Middle frontal gyrus (tissue), 1 donor: ENCODE measurements around the gene NVL.
"Not testable (repeated sequence)": the region's sequence is repeated elsewhere in the genome, so short reads cannot be mapped to it uniquely, and the experiment has no call there.

Source experiments
- DNase-seq: peaks from one replicate; pipeline ENCODE4 v3.0.0-alpha.2; 2015; ENCODE audit warnings: low spot score; ENCODE audit errors: extremely low spot score

The NVL gene

DNA sequence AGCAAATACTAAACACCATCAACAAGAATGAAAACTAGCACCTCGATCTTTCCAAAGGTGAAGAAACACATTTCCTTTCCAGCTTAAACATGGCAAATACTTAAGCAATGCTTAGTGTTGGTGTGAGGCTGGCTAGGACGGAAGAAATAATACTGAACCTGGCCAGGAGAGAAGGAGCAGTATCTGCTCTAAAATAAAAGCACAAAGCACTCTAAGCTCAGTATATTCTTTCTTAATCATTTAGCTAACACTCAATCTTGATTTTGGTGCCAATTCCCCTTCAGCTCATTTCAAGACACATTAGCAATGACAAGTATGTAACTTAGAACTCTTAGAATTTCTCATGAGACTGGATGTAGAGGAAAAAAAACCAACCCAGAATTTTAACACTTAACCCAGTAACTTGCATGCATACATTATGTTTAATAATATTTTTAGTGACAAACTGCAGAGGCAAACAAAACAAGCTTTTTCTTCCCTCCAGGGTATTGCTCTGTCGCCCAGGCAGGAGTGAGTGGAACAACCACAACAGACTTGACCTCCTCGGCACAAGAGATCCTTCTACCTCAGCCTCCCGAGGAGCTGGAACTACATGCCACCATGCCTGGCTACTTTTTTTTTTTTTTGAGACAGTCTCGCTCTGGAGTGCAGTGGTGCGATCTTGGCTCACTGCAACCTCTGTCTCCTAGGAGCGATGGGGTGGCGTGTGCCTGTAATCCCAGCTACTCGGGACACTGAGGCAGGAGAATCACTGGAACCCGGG is 92.7 kb downstream of the NVL start:
- DNase-seq, result no peak

DNA sequence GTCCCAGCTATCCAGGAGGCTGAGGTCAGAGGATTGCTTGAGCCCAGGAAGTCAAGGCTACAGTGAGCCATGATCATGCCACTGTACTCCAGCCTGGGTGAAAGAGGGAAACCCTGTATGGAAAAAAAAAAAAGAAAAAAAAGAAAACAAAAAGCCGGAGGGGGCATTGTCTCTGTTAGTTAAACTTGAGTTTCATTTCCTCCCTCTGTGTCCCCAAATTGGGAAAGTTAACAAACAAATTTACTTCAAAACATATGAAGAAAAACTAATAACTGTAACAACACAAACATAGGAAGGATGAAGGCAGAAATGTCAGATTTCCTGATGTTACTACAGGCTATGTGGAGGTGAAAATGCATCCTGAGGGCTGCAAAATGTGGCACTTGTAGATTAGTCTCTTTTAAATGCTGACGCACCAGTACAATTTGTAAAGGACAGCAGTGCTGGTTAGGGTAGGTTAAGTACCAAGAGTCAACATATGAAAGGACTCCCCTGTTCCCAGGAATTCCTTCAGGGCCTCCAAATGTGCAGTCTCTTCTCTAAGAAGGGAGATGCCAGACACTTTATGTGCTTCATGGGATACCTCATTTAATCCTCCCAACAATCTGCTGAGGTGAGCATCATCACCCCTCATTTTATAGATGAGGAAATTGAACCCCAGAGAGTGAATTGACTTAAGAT is 94.0 kb downstream of the NVL start:
- no peak for DNase-seq

DNA sequence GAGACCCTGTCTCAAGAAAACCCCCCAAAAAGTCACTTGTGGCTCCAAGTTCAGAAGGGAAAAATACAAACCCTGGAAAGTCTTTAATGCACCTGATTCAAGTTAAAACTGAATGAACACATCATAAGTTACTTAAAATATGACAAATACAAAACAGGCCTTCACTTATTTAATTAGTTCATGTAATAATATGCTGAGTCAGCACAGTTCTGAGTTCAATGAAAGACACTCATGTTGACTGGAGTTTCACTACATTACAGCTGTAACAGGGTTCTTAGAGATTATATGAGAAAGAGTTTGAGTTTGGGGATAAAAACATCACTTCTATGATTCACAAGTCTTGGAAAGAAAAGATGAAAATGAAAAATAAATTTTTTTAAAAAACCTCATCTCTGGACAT is 96.0 kb downstream of the NVL start:
- DNase-seq, result no peak

DNA sequence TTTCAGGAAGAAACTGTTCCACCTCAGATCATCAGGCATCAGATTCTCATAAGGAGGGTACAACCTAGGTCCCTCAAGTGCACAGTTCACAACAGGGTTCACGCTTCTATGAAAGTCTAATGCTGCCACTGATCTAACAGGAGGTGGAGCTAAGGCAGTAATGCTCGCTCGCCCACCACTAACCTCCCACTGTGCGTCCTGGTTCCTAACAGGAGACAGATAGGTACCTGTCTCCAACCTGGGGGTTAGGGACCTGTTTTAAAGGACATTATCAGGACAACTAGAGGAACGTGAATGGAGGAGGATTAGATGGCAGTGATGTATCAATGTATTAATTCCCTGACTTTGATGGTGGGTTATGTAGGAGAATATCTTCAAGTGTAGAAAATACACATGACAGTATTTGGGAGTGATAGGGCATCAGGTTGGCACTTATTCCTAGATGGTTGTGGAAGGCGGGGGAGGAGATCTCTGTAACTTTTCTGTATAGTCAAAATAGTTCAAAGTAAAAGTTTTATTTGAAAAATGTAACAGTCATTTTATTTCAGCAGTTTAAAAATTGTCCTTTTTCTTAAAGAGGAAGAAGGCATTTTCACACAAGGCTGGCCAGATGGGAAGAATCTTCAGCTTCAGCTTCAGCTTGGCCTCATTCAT is 103.0 kb downstream of the NVL start:
- no peak for DNase-seq

DNA sequence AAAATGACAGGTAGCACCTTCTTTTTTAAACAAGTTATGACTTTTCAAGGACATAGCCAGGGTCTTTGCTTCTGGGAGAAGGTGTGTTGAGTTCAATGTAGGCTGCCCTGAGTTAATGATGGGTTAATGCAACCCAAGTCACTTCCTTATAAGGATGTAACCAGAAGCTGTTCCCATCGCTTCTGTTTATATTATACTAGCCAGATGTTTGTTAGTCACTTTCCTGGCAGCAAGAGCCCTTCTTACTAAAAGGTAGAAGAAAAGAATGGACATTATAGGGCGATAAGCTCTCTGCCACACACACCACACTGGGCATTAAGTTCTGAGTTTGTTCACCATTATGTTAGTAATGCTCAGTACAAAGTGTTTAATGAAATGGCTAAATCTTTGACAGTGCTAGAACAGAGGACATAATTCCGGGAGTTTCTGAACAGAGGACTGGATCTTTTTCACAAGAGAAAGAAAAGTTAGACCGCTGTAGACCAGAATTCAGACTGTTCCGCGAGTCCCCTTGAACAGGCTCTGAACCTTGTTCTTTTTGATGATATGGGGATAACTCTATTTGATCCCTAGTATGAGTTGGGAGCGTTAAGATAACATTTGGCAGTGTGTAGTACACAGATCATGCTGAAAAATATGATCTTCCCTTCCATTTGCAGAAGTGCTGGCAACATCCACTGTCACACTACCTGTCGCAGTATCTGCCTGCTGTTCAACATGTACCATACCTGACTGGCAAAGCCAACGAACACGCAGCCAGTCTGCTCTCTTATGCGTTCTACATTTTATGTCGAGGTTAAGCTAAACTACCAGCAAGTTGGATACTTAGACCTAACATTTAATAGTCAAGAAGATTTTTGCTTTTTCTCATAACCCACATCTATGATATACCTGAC is 105.9 kb downstream of the NVL start:
- DNase-seq, result no peak

DNA sequence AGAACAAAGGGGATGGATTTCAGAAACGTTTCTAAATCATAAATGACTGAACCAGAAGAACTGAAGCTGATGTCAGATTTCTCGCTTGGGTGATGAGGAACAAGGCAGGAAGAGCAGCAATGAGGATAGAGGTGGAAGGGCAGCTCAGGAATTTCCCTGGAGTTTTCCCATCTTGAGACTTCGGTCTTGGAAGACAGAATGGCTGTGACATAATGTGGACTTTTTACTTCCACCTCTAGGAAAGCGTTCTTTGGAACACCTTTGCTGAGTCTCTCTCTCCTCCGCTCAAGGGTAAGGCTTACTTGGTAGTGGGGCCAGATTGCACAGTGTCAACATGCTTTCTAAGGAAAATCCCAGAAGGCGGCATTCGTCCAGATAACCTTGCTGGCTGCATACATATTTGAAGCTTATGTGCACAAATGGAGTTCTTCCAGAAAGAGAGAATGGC is 110.3 kb downstream of the NVL start:
- DNase-seq, result no peak

DNA sequence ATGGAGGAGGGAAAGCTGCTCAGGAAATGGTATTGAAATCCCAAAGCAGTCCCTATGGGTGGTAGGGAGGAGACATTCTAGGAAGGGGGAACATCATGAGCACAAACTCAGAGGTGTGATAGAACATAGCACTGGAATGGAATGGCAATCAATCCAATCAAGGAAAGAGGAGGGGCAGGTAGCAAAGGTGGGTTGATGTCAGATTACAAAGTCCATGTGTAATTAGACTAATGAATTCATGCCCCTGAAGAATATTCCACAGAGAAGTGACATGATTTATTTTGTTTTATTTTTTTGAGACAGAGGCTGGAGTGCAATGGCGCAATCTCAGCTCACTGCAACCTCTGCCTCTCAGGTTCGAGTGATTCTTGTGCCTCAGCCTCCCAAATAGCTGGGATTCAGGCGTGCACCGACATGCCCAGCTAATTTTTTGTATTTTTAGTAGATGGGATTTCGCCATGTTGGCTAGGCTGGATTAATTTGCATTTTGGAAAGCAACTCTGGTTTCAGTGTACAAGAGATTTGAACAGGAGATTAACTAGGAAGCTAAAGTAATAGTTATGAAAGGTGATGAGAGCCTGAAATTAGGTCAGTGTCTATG is 110.9 kb downstream of the NVL start:
- no peak for DNase-seq

DNA sequence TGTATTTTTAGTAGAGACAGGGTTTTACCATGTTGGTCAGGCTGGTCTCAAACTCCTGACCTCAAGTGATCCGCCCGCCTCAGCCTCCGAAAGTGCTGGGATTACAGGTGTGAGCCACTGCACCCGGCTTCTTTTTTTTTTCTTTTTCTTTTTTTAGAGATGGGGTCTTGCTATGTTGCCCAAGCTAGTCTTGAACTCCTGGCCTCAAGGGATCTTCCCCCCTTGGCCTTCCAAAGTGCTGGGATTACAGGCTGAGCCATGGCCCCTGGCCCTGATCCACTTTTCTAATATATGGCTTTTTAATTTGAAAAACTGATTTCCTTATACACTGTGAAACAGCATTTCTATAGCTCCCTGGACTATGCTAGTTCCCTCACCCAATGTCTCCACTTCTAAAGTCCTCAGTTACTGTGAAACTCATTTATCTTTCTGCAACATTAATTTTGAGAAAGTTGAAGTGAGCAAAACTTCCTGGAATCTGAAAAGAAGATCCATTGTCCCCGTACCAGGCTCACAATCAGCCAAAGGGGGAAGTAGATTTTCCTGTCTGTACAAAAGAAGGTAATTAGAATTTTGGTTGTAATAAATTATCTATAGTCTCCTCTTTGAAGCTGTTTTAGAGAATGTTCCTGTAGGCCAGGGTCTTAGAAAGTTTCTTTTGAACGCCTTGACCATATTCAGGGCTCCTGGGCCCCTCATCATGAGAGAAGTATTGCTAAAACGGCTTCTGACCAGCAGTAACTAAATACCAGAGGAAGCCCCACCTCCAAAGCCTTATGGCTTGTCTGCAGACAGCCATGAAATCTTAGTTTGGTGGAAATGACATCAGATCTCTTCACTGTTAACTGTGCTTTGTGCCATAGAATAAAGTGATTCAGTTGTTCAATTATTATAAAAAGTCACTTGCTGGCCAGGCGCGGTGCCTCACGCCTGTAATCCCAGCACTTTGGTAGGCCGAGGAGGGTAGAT is 112.0 kb downstream of the NVL start:
- DNase-seq, result no peak

DNA sequence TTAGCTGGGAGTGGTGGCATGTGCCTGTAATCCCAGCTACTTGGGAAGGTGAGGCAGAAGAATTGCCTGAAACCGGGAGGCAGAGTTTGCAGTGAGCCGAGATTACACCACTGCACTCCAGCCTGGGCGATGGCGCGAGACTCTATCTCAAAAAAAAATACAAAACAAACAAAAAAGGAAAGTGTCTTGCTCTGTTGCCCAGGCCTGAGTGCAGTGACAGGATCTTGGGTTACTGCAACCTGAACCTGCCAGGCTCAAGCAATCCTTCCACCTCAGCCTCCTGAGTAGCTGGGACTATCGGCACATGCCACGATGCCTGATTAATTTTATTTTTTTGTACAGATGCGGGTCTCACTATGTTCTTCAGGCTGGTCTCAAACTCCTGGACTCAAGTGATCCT is 113.6 kb downstream of the NVL start:
- DNase-seq, result no peak

DNA sequence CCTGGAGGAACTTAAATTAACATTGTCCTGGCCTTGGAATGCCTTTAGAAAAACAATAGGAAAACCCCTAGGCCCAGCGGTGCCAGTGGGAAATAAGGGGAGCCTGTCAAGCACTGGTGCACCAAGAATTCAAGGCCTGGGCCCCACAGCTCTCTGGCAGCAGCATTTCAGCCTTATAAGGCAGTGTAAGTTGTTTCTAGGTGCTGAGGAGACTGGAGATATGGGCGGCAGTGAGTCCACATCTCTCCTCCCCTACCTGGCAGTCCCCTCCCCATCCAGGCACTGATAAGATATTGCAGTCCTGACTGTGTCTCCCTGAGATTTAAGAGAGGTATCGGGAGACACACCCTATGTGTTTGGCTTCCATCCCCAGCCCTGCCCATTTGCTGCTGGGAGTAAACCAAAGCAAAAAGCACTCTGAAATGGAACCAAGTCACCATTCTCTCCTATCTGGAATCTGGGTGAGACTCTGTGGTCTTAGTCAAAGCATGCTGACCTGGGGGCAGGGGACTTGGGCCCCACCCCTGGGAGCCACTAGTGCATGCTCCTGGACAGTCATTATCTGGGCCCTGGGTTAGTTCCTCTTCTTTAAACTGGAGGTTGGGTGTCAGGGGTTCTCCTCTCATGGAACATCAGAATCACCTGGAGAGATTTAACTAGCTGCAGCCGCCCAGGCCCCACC is 116.4 kb downstream of the NVL start:
- no peak for DNase-seq

DNA sequence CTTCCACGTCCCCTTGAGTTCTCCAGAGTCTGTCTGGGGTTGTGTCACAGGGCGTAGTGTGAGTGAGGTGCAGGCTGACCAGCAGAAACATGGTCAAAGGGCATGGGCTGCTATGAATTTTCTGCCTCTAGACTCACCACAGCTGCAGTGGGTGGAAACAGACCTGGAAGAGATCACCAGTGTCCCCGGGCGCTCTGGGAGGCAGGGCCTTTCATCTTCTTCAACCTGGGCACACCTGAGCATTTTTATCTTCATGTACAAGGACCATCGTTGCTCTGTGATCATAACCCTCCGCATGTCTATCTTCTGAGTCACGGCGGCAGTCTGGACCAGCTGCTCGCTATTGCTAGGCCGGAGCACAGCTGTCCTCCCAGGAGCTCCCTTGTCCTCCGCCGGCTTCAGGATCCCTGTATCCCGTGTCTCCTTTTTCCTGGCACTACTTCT is 117.3 kb downstream of the NVL start:
- no peak for DNase-seq

DNA sequence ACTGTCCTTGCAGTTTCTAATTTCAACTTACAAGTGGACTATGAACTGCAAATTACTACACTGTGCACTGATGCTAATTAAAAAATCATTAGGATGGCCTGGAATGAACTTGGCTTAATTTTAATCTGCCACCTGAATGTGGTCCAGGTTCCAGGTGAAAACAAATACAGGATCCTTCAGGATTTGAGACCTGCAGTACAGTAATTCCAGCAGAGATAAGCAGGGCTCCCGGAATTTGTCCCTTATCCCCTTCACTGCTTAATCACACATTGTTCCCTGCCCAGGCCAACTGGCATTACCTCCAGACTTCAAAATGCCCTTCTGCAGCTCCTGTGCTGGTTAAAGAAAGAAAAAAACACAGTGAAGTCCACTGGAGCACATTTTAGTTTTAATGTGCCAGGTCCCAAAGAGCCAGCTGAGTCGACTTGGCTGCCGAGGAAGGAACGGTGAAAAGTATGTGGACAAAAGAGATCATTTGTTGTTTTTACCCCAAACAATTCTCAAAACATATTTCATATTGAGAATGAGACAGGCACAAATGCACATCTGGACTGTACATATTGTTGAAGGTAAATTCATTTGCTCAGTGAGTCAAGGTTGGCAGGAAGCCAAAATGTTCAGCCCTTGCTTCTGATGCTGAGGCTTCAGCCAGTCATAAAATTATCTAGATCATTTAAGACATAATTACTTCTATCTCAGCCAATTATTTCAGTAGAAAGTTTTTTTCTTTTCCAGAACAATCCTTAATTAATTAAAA is 118.6 kb downstream of the NVL start:
- DNase-seq, result no peak

DNA sequence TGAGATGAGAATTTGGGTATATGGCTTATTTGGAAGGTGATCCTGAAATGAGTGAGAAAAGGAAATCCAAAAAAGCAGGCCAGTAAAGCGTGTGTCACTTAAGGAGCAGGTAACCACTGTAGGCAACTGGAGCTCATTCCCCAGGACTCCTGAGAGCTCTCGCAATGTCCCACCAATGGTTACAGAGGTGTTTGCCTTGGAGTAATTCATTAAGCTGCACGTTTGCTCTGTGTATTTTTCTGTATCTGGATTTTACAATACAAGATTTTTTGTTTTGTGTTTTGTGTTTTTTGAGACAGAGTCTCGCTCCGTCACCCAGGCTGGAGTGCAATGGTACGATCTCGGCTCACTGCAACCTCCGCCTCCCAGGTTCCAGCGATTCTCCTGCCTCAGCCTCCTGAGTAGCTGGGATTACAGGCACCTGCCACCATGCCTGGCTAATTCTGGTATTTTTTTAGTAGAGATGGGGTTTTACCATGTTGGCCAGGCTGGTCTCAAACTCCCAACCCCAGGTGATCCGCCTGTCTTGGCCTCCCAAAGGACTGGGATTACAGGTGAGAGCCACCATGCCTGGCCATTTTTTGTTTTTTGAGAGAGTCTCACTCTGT is 123.9 kb downstream of the NVL start:
- DNase-seq, result not testable (repeated sequence)

DNA sequence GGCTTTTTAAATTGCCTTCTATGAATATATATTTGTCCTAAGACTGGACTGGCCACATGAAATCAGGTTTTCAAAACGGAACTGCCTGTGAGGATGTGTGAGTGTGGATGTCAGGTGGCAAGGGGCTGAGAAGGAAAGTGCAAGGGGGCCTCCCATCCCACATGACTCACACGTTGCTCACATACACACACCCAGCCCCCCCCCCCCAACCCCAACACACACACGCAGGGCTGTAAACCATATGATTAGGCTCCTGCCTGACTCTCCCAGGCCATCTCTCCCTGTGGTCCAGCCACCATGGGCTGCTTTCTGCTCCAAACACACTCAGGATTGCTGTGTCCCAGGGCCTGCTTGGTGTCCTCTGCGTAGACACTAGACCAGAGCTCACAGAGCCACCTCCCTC is 124.5 kb downstream of the NVL start:
- no peak for DNase-seq

DNA sequence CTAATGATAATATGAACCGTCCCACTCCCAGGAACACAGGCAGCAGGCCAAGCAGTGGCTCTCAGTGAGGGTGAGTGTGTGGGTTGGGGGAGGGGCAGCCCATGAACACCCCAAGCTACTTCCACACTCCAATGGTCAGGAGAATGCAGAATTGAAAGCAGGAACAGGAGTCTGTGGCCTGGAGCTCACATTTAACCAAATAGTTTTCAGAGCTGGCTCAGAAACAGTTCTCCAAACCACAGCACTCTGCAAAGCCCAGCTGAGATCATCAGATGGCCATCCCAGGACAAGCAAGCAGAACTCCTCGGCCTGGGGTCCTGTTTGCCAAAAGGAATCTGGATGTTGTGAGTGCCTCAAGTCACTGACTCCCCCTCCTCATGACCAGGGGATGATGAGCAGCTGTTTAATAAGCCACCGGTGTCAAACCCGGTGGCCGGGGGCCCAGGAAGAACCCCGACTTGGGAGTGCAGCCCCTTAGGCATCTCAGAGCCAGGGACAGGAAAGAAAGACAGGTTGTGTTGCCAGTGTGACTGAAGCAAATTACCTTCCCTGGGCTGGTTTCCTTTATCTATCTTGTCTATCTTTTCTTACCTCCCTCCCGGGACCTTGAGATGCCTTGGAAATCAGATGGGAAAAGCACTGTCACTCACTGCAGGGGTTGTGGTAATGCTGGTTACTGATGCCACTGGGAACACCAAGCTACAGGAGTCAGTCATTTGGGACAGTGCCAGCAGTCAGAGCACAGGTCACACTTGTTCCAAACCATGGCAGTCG is 126.5 kb downstream of the NVL start:
- DNase-seq, result no peak

DNA sequence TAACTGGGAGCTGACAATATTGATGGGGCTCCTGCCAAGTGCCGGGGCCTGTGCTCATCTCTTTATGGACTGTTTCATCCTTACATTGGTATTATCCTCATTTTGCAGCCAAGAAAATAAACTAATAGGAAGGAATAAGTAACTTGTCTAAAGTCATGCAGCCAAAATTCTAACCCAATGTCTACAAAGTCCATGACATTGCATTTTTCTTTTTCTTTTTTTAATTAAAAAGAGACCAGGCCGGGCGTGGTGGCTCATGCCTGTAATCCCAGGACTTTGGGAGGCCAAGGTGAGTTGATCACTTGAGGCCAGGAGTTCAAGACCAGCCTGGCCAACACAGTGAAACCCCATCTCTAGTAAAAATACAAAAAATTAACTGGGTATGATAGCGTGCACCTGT is 128.1 kb downstream of the NVL start:
- no peak for DNase-seq

DNA sequence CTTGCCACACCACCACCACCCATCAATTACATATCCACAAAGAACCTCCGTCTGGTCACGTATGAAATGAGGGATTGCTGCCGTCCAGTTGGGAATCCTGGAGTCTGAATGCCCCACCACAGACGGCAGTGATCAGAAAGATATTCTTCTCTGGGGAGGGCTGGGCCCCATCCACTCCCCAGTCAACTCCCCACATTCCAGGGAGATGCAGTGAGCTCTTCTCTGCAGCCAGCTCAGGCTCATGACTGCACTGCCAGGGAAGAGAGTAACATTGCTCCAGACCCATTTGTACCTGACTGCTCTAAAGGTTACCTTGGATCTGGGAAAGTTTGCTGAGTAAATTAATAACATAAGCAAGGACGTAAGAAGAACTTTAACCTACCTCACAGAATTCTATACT is 128.6 kb downstream of the NVL start:
- DNase-seq, result no peak
